Mesodermal cell (in vitro differentiated cells): Measurements from ENCODE around the gene ZNF500. TPM values are rescaled to one million over a fixed set of nuclear protein-coding genes. Genes with fewer than 3 reads are reported as not detected.

Experiments used
- H3K27ac ChIP-seq: 2 replicates; pipeline ENCODE4 v1.7.0; 2013; ENCODE audit warnings: mild to moderate bottlenecking, low read depth, low read length, moderate library complexity; ENCODE audit not compliant: severe bottlenecking
- H3K36me3 ChIP-seq: 2 replicates; pipeline ENCODE4 v1.7.1; 2013; ENCODE audit warnings: mild to moderate bottlenecking, low read length, moderate library complexity; ENCODE audit not compliant: control insufficient read depth, insufficient read depth
- H3K4me1 ChIP-seq: one replicate; pipeline ENCODE4 v1.7.1; 2013; ENCODE audit warnings: mild to moderate bottlenecking, low read length; ENCODE audit not compliant: insufficient read depth, control insufficient read depth, poor library complexity, severe bottlenecking
- H3K4me3 ChIP-seq: 2 replicates; pipeline ENCODE4 v1.7.0; 2013; ENCODE audit warnings: low read length, control low read depth, mild to moderate bottlenecking; ENCODE audit not compliant: insufficient read depth, poor library complexity, severe bottlenecking; ENCODE audit errors: extremely low read depth
- H3K9me3 ChIP-seq: 2 replicates; pipeline ENCODE4 v1.7.1; 2013; ENCODE audit warnings: mild to moderate bottlenecking, low read length, moderate library complexity; ENCODE audit not compliant: control insufficient read depth
- WGBS, 2 experiments: methylation state at CpG; one replicate each; pipeline ENCODE4 v1.1.5; 2013; ENCODE audit warnings: missing lambda C conversion rate in 2 of 2; ENCODE audit not compliant: insufficient coverage in 2 of 2; 5-methylcytosine and 5-hydroxymethylcytosine counted together
- polyA plus RNA-seq, 2 experiments: library from polyadenylated mRNA; stranded (reverse); fragments of 50-300 nt; gene quantifications; one replicate each; pipeline ENCODE4 v1.2.3, GENCODE V29; 2013

The ZNF500 gene
- 7.6 TPM for polyA plus RNA-seq (2013, experiment 1 of 2)
- polyA plus RNA-seq (2013, experiment 2 of 2), result 7.0 TPM

GRCh38 chr16:4766875-4767628, at the start of gene ZNF500:
Gene ZNF500 (minus strand): TSS chr16:4767162. CDS start chr16:4765978, 1,184 bp downstream.
- Histone ChIP-seq H3K36me3 (peaks cover 33% of the 10 kb centered on the region), H3K27ac (peak within 1 kb of the TSS; percentile 75), H3K4me1 (peaks cover 11% of the 10 kb centered on the region), H3K9me3 (no peaks in the 10 kb centered on the region), H3K4me3 (peak within 1 kb of the TSS; percentile 92)
- WGBS, 2 experiments, result 6 to 10% methylated on average over 59 to 64 of the region's 72 CpGs

- no peak overlapping the region for H3K27ac ChIP-seq
- H3K9me3 ChIP-seq, result no peaks in the 10 kb centered on the region
- no peak overlapping the region for H3K4me3 ChIP-seq
- 89 to 94% methylated on average over 15 to 16 of the region's 16 CpGs for WGBS, 2 experiments
- H3K4me1 ChIP-seq, result no peaks in the 10 kb centered on the region
- H3K36me3 ChIP-seq, result peaks cover 88% of the 10 kb centered on the region
Measured at GRCh38 chr16:4814542-4815173, 47.7 kb upstream of the ZNF500 start.

GRCh38 chr16:4814046-4814445, 47.1 kb upstream of the ZNF500 start:
- Histone ChIP-seq H3K36me3 (peaks cover 86% of the 10 kb centered on the region), H3K27ac (no peak overlapping the region), H3K4me3 (no peak overlapping the region), H3K9me3 (no peaks in the 10 kb centered on the region), H3K4me1 (no peaks in the 10 kb centered on the region)

- H3K4me3 ChIP-seq, result no peak overlapping the region
- no peaks in the 10 kb centered on the region for H3K9me3 ChIP-seq
- no peak overlapping the region for H3K27ac ChIP-seq
- peaks cover 87% of the 10 kb centered on the region for H3K36me3 ChIP-seq
- WGBS, 2 experiments, result 95 to 97% methylated on average over 12 to 13 of the region's 16 CpGs
- no peaks in the 10 kb centered on the region for H3K4me1 ChIP-seq
Measured at GRCh38 chr16:4813251-4814003, 46.5 kb upstream of the ZNF500 start.

GRCh38 chr16:4811773-4812172, 44.8 kb upstream of the ZNF500 start:
- peaks cover 89% of the 10 kb centered on the region for H3K36me3 ChIP-seq
- no peaks in the 10 kb centered on the region for H3K9me3 ChIP-seq
- WGBS, 2 experiments, result 96 to 100% methylated on average over 8 to 9 of the region's 9 CpGs
- H3K4me1 ChIP-seq, result no peaks in the 10 kb centered on the region
- H3K27ac ChIP-seq, result no peak overlapping the region
- no peak overlapping the region for H3K4me3 ChIP-seq

- Histone ChIP-seq H3K4me3 (no peak overlapping the region), H3K36me3 (peaks cover 90% of the 10 kb centered on the region), H3K9me3 (no peaks in the 10 kb centered on the region), H3K27ac (no peak overlapping the region), H3K4me1 (no peaks in the 10 kb centered on the region)
- WGBS, 2 experiments, result 67 to 100% methylated on average over 1 to 3 of the region's 3 CpGs
Measured at GRCh38 chr16:4811242-4811641, 44.3 kb upstream of the ZNF500 start.

- no peak overlapping the region for H3K27ac ChIP-seq
- 85 to 100% methylated on average over 3 to 4 of the region's 6 CpGs for WGBS, 2 experiments
- peaks cover 18% of the 10 kb centered on the region for H3K4me1 ChIP-seq
- no peaks in the 10 kb centered on the region for H3K9me3 ChIP-seq
- peaks cover 59% of the 10 kb centered on the region for H3K36me3 ChIP-seq
- H3K4me3 ChIP-seq, result no peak overlapping the region
Measured at GRCh38 chr16:4806280-4806679, 39.3 kb upstream of the ZNF500 start.

GRCh38 chr16:4805231-4805630, 38.3 kb upstream of the ZNF500 start:
- Histone ChIP-seq H3K36me3 (peaks cover 50% of the 10 kb centered on the region), H3K4me1 (peaks cover 23% of the 10 kb centered on the region), H3K4me3 (no peak overlapping the region), H3K9me3 (no peaks in the 10 kb centered on the region), H3K27ac (no peak overlapping the region)
- 89 to 93% methylated on average over 5 to 11 of the region's 11 CpGs for WGBS, 2 experiments

GRCh38 chr16:4803898-4804762, 37.2 kb upstream of the ZNF500 start:
- 89 to 91% methylated on average over 22 to 24 of the region's 26 CpGs for WGBS, 2 experiments
- H3K36me3 ChIP-seq, result peaks cover 52% of the 10 kb centered on the region
- peak overlapping the region; percentile 64 for H3K27ac ChIP-seq
- H3K9me3 ChIP-seq, result no peaks in the 10 kb centered on the region
- H3K4me1 ChIP-seq, result peaks cover 23% of the 10 kb centered on the region
- no peak overlapping the region for H3K4me3 ChIP-seq

GRCh38 chr16:4803401-4803844, 36.5 kb upstream of the ZNF500 start:
- Histone ChIP-seq H3K36me3 (peaks cover 47% of the 10 kb centered on the region), H3K4me3 (peak overlapping the region; percentile 68), H3K9me3 (no peaks in the 10 kb centered on the region), H3K4me1 (peaks cover 23% of the 10 kb centered on the region), H3K27ac (peak overlapping the region; percentile 81)
- 25 to 66% methylated on average over 1 to 6 of the region's 8 CpGs for WGBS, 2 experiments
